Measurements from ENCODE around the gene RGMA.

DNA sequence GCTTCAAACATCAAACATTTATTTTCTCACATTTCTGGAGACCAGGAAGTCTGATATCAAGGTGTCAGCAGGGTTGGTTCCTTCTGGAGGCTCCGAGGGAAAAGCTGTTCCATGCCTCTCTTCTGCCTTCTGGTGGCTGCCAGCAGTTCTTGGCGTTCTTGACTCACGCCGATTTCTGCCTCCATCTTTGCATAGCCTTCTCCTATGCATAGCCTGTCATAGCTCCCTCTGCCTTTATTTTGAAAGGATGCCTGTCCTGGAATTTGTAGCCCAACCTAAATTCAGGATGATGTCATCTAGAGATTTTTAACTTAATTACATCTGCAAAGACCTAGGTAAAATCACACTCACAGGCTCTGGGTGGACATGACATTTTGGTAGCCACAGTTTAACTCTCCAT lies 70.4 kb downstream of the RGMA start:
- TF ChIP-seq, protein P1, sequence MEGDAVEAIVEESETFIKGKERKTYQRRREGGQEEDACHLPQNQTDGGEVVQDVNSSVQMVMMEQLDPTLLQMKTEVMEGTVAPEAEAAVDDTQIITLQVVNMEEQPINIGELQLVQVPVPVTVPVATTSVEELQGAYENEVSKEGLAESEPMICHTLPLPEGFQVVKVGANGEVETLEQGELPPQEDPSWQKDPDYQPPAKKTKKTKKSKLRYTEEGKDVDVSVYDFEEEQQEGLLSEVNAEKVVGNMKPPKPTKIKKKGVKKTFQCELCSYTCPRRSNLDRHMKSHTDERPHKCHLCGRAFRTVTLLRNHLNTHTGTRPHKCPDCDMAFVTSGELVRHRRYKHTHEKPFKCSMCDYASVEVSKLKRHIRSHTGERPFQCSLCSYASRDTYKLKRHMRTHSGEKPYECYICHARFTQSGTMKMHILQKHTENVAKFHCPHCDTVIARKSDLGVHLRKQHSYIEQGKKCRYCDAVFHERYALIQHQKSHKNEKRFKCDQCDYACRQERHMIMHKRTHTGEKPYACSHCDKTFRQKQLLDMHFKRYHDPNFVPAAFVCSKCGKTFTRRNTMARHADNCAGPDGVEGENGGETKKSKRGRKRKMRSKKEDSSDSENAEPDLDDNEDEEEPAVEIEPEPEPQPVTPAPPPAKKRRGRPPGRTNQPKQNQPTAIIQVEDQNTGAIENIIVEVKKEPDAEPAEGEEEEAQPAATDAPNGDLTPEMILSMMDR (conservative IDR thresholded peaks at IDR 0.05; ENCODE audit: low read depth in 2 of 2): peak; percentile 39 to 60
- no peak for TF ChIP-seq JUNB (IDR thresholded peaks at IDR 0.05; ENCODE audit: unreplicated experiment)
- TF ChIP-seq EZH2 (IDR thresholded peaks at IDR 0.05; ENCODE audit: low read depth, unreplicated experiment): no peak
- no peak for TF ChIP-seq POLR2AphosphoS5 (IDR thresholded peaks at IDR 0.05; ENCODE audit: low read depth)
- TF ChIP-seq CREB1 (CRISPR knock-in tag; IDR thresholded peaks at IDR 0.05; ENCODE audit: low read depth): no peak

Data from GM23338 (cell line).